SK-N-SH treated with all-trans-retinoic acid at 6 μM for 48 hours (cell line): Measurements from ENCODE around the gene NDUFB5.

ENCODE experiments used
- PATZ1 ChIP-seq: fragments of 250-450 bp; sonication (Bioruptor Pico); IDR thresholded peaks from 2 replicates; pipeline ENCODE4 v1.8.0; 2020; ENCODE audit warnings: mild to moderate bottlenecking, moderate library complexity, borderline replicate concordance
- ZFP3 ChIP-seq: fragments of 250-450 bp; sonication (Bioruptor Pico); IDR thresholded peaks from 2 replicates; pipeline ENCODE4 v1.5.0; 2020; ENCODE audit warnings: mild to moderate bottlenecking, moderate library complexity

- TF ChIP-seq ZFP3 = no peak
- no peak for TF ChIP-seq PATZ1 (CRISPR knock-in tag)
These were observed 41.3 kb upstream of the NDUFB5 start for GRCh38 chr3:179563271-179563783.
